AG09319 (cell line): ENCODE measurements around the gene SGMS1.

Experiments
- DNase-seq: peaks from one replicate; pipeline ENCODE4 v3.0.0-alpha.2; 2010; ENCODE audit warnings: low read depth; ENCODE audit errors: extremely low read depth
- CTCF ChIP-seq: IDR thresholded peaks from 2 replicates; pipeline ENCODE4 v1.5.1; 2011; ENCODE audit warnings: low read depth, mild to moderate bottlenecking, inconsistent platforms, low read length, moderate library complexity

Gene SGMS1

GRCh38 chr10:50520115-50520514, 103.6 kb downstream of the SGMS1 start:
- no peak for TF ChIP-seq CTCF
- no peak for DNase-seq

- TF ChIP-seq CTCF = no peak
- DNase-seq = no peak
Observed at GRCh38 chr10:50517626-50518025, 106.1 kb downstream of the SGMS1 start.

GRCh38 chr10:50516171-50516570, 107.6 kb downstream of the SGMS1 start:
- DNase-seq = no peak
- TF ChIP-seq CTCF = no peak

GRCh38 chr10:50515420-50515819, 108.3 kb downstream of the SGMS1 start:
- DNase-seq = no peak
- TF ChIP-seq CTCF = no peak

- no peak for TF ChIP-seq CTCF
- no peak for DNase-seq
Observed at GRCh38 chr10:50514995-50515394, 108.8 kb downstream of the SGMS1 start.

- TF ChIP-seq CTCF = no peak
- DNase-seq = no peak
Observed at GRCh38 chr10:50513956-50514355, 109.8 kb downstream of the SGMS1 start.

GRCh38 chr10:50512743-50513416, 110.9 kb downstream of the SGMS1 start:
- no peak for DNase-seq
- TF ChIP-seq CTCF = no peak
